Mesodermal cell (in vitro differentiated cells): Measurements from ENCODE around the gene MPC1L. TPM values are rescaled to one million over a fixed set of nuclear protein-coding genes. Genes with fewer than 3 reads are reported as not detected.
"Not testable (repeated sequence)": the region's sequence is repeated elsewhere in the genome, so short reads cannot be mapped to it uniquely, and the experiment has no call there.

ENCODE experiments used
- H3K27ac ChIP-seq: 2 replicates; pipeline ENCODE4 v1.7.0; 2013; ENCODE audit warnings: mild to moderate bottlenecking, low read depth, low read length, moderate library complexity; ENCODE audit not compliant: severe bottlenecking
- H3K36me3 ChIP-seq: 2 replicates; pipeline ENCODE4 v1.7.1; 2013; ENCODE audit warnings: mild to moderate bottlenecking, low read length, moderate library complexity; ENCODE audit not compliant: control insufficient read depth, insufficient read depth
- H3K4me1 ChIP-seq: one replicate; pipeline ENCODE4 v1.7.1; 2013; ENCODE audit warnings: mild to moderate bottlenecking, low read length; ENCODE audit not compliant: insufficient read depth, control insufficient read depth, poor library complexity, severe bottlenecking
- H3K4me3 ChIP-seq: 2 replicates; pipeline ENCODE4 v1.7.0; 2013; ENCODE audit warnings: low read length, control low read depth, mild to moderate bottlenecking; ENCODE audit not compliant: insufficient read depth, poor library complexity, severe bottlenecking; ENCODE audit errors: extremely low read depth
- H3K9me3 ChIP-seq: 2 replicates; pipeline ENCODE4 v1.7.1; 2013; ENCODE audit warnings: mild to moderate bottlenecking, low read length, moderate library complexity; ENCODE audit not compliant: control insufficient read depth
- WGBS, 2 experiments: methylation state at CpG; one replicate each; pipeline ENCODE4 v1.1.5; 2013; ENCODE audit warnings: missing lambda C conversion rate in 2 of 2; ENCODE audit not compliant: insufficient coverage in 2 of 2; 5-methylcytosine and 5-hydroxymethylcytosine counted together
- polyA plus RNA-seq, 2 experiments: library from polyadenylated mRNA; stranded (reverse); fragments of 50-300 nt; gene quantifications; one replicate each; pipeline ENCODE4 v1.2.3, GENCODE V29; 2013

The MPC1L gene
- not detected for polyA plus RNA-seq (2013, experiment 1 of 2)
- not detected for polyA plus RNA-seq (2013, experiment 2 of 2)

DNA sequence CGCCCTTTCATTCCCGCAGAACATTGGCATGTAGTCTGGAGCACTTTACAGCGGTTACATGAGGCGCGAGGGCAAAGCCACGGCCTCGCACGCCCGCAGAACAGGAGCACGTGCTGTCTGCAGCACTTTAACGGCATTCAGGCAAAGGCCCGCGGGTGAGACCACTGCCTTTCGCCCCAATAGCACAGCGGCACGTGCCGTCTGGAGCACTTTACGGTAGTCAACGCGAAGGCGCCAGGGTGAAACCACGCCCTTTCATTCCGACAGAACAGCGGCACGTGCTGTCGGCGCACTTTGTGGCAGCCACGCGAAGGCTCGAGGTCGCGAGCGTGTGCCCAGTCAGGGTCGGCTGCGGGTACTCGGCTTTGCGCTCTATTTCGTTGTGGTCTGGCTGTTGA is at the start of gene MPC1L:
MPC1L (plus strand) TSS at position 290 of the 398 bp plus-strand sequence. CDS start 138 bp downstream, outside the sequence.
- H3K4me1 ChIP-seq: no peaks in the 10 kb centered on the region
- no peak within 1 kb of the TSS for H3K27ac ChIP-seq
- no peak within 1 kb of the TSS for H3K4me3 ChIP-seq
- WGBS, 2 experiments: 93 to 98% methylated on average over 26 to 38 of the region's 38 CpGs
- no peaks in the 10 kb centered on the region for H3K36me3 ChIP-seq
- no peaks in the 10 kb centered on the region for H3K9me3 ChIP-seq

GRCh38 chrX:40573763-40574162 is 49.5 kb upstream of the MPC1L start:
- no peaks in the 10 kb centered on the region for H3K36me3 ChIP-seq
- H3K4me1 ChIP-seq: no peaks in the 10 kb centered on the region
- H3K27ac ChIP-seq: no peak overlapping the region
- H3K9me3 ChIP-seq: no peaks in the 10 kb centered on the region
- whole genome bisulfite sequencing, 2 experiments: no CpG with 5 or more reads among the region's 2 CpGs
- H3K4me3 ChIP-seq: no peak overlapping the region

DNA sequence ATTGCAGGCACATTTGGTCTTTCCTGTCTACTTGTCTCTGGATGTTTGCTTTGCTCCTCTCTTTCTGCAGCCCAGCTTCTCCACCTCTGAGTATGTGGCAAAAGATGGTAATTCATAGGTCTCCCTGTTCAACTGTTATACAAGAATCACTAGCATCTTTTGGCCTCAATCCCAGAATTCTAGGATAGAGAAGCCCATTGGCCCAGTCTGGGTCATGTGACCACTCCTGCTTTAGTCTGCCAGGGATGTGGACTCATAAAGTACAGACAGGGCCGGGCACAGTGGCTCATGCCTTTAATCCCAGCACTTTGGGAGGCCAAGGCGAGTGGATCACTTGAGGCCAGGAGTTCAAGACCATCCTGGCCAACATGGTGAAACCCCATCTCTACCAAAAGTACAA is 47.8 kb upstream of the MPC1L start:
- H3K27ac ChIP-seq, H3K4me1 ChIP-seq, H3K4me3 ChIP-seq, H3K36me3 ChIP-seq, H3K9me3 ChIP-seq: not testable (repeated sequence)
- 71 to 76% methylated on average over 2 of the region's 2 CpGs for WGBS, 2 experiments

- WGBS, 2 experiments: no CpG with 5 or more reads among the region's 3 CpGs
- Histone ChIP-seq H3K9me3 (no peaks in the 10 kb centered on the region), H3K27ac (no peak overlapping the region), H3K4me1 (no peaks in the 10 kb centered on the region), H3K4me3 (no peak overlapping the region), H3K36me3 (no peaks in the 10 kb centered on the region)
Measured at GRCh38 chrX:40576291-40576690, 46.9 kb upstream of the MPC1L start.

- WGBS, 2 experiments: 100% methylated on average over 1 of the region's 7 CpGs; no CpG with 5 or more reads in 1 of the 2 experiments
- H3K9me3 ChIP-seq: no peaks in the 10 kb centered on the region
Measured at GRCh38 chrX:40578039-40578695, 45.1 kb upstream of the MPC1L start.

DNA sequence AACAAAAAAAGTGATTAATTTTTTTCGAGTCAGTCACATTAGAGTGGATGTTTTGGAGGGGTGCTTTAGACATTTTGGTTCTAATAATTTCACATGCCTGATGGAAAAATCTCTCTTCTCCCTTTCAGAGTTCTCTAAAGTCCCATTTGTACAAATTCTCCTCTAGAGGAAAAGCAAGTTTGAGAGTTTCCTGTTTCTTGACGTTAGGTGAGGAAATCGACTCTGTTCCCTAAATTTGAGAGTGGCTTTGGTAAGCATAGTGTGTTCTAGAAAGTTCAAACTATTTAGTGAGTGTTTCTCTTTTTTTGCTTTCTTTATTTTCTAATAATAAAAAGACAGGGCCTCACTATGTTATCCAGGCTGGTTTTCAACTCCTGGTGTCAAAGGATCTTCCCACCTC is 44.1 kb upstream of the MPC1L start:
- no peak overlapping the region for H3K27ac ChIP-seq
- no peaks in the 10 kb centered on the region for H3K36me3 ChIP-seq
- no peaks in the 10 kb centered on the region for H3K4me1 ChIP-seq
- no peak overlapping the region for H3K4me3 ChIP-seq
- no peaks in the 10 kb centered on the region for H3K9me3 ChIP-seq
- WGBS, 2 experiments: 100% methylated on average over 1 of the region's 3 CpGs; no CpG with 5 or more reads in 1 of the 2 experiments

More at GRCh38 chrX:40578039-40578695, 45.1 kb upstream of the MPC1L start:
- Histone ChIP-seq H3K36me3 (no peaks in the 10 kb centered on the region), H3K4me1 (no peaks in the 10 kb centered on the region), H3K27ac (no peak overlapping the region), H3K4me3 (no peak overlapping the region)

DNA sequence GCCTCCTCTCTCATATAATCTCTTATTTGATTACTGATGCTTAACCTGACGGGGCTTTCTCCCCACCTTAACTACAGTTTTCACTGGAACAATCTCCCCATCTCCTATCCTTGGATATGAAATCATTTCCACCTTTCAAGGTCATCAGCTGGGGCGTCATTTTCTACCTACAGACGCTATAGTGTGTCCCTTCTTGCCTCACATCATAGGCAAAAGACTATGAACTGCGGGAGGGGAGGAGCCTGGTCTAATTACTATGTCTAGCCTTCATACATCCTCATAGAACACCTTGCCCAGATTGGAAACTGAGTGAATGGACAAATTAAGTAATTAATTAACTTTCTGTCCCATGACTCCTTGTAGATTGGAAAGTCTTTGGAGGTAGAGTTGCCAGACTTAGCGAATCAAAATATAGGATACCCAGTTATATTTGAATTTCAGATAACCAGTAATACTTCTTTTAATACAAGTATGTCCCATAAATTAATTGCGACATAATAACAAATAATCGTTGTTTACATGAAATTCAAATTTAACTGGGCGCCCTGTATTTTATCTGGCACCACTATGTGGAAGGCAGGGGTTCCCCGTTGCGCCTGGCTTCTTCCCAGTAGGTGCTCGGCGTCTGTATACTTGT is 43.2 kb upstream of the MPC1L start:
- 17% methylated on average over 6 of the region's 12 CpGs; no CpG with 5 or more reads in 1 of the 2 experiments for whole genome bisulfite sequencing, 2 experiments
- Histone ChIP-seq H3K27ac (no peak overlapping the region), H3K9me3 (no peaks in the 10 kb centered on the region), H3K4me1 (no peaks in the 10 kb centered on the region), H3K36me3 (no peaks in the 10 kb centered on the region), H3K4me3 (peak overlapping the region; percentile 60)

GRCh38 chrX:40580537-40581335 is 42.5 kb upstream of the MPC1L start, which contains the start of gene ATP6AP2:
Gene ATP6AP2, plus strand, starts transcription at chrX:40580970. Its CDS starts 96 bp downstream, at chrX:40581066.
- H3K4me3 ChIP-seq: peak within 1 kb of the TSS; percentile 60
- WGBS, 2 experiments: 0% methylated on average over 17 to 24 of the region's 89 CpGs
- H3K9me3 ChIP-seq: no peaks in the 10 kb centered on the region
- H3K27ac ChIP-seq: peak within 1 kb of the TSS; percentile 45
- H3K36me3 ChIP-seq: no peaks in the 10 kb centered on the region
- no peaks in the 10 kb centered on the region for H3K4me1 ChIP-seq

- 1 to 33% methylated on average over 1 to 10 of the region's 15 CpGs for WGBS, 2 experiments
- peak overlapping the region; percentile 45 for H3K27ac ChIP-seq
- peak overlapping the region; percentile 60 for H3K4me3 ChIP-seq
- H3K4me1 ChIP-seq: no peaks in the 10 kb centered on the region
- no peaks in the 10 kb centered on the region for H3K9me3 ChIP-seq
- H3K36me3 ChIP-seq: no peaks in the 10 kb centered on the region
Measured at GRCh38 chrX:40581336-40581920, 41.8 kb upstream of the MPC1L start.

GRCh38 chrX:40582178-40582577 is 41.0 kb upstream of the MPC1L start:
- H3K9me3 ChIP-seq, H3K27ac ChIP-seq, H3K4me3 ChIP-seq, H3K36me3 ChIP-seq, H3K4me1 ChIP-seq: not testable (repeated sequence)
- 85 to 100% methylated on average over 1 to 4 of the region's 13 CpGs for WGBS, 2 experiments
